ENCODE results near the gene RET. TPM values are rescaled to one million over a fixed set of nuclear protein-coding genes. Genes with fewer than 3 reads are reported as not detected.

RET gene
- total RNA-seq, 1 donor from 2014 or later: 2.2 TPM

GRCh38 chr10:43153901-43154300 lies 77.0 kb downstream of the RET start:
- no peak for DNase-seq (ENCODE audit: low spot score in 2 of 2, unreplicated experiment in 2 of 2)
- Mint-ChIP-seq H3K27ac (peak overlapping the region; percentile 44), H3K4me1 (peaks cover 23% of the 10 kb centered on the region), H3K4me3 (no peak overlapping the region), H3K36me3 (no peaks in the 10 kb centered on the region), H3K9me3 (peaks cover under 1% of the 10 kb centered on the region), H3K27me3 (ENCODE audit: low read depth) (no peaks in the 10 kb centered on the region)
- no peak for TF ChIP-seq CTCF (IDR thresholded peaks at IDR 0.05; ENCODE audit: unreplicated experiment)

- Mint-ChIP-seq H3K36me3 (no peaks in the 10 kb centered on the region), H3K4me1 (peaks cover 23% of the 10 kb centered on the region), H3K27me3 (ENCODE audit: low read depth) (no peaks in the 10 kb centered on the region), H3K9me3 (no peaks in the 10 kb centered on the region), H3K27ac (no peak overlapping the region), H3K4me3 (no peak overlapping the region)
- no peak for TF ChIP-seq CTCF (IDR thresholded peaks at IDR 0.05; ENCODE audit: unreplicated experiment)
- DNase-seq (ENCODE audit: low spot score in 2 of 2, unreplicated experiment in 2 of 2): no peak
Observed at GRCh38 chr10:43155221-43155620, 78.4 kb downstream of the RET start.

- TF ChIP-seq CTCF (IDR thresholded peaks at IDR 0.05; ENCODE audit: unreplicated experiment): no peak
- no peak for DNase-seq (ENCODE audit: low spot score in 2 of 2, unreplicated experiment in 2 of 2)
- Mint-ChIP-seq H3K9me3 (no peaks in the 10 kb centered on the region), H3K4me1 (peaks cover 23% of the 10 kb centered on the region), H3K27me3 (ENCODE audit: low read depth) (no peaks in the 10 kb centered on the region), H3K4me3 (no peak overlapping the region), H3K27ac (no peak overlapping the region), H3K36me3 (peaks cover under 1% of the 10 kb centered on the region)
Observed at GRCh38 chr10:43155741-43156140, 78.9 kb downstream of the RET start.

- peak overlapping the region; percentile 23 for H3K27ac Mint-ChIP-seq
Observed at GRCh38 chr10:43156590-43157341, 79.9 kb downstream of the RET start.

GRCh38 chr10:43158636-43159035 lies 81.8 kb downstream of the RET start:
- DNase-seq (ENCODE audit: low spot score in 2 of 2, unreplicated experiment in 2 of 2): no peak
- TF ChIP-seq CTCF (IDR thresholded peaks at IDR 0.05; ENCODE audit: unreplicated experiment): no peak
- H3K27ac Mint-ChIP-seq: no peak overlapping the region
- peaks cover 15% of the 10 kb centered on the region for H3K36me3 Mint-ChIP-seq
- peaks cover 13% of the 10 kb centered on the region for H3K4me1 Mint-ChIP-seq
- no peaks in the 10 kb centered on the region for H3K9me3 Mint-ChIP-seq
- H3K4me3 Mint-ChIP-seq: no peak overlapping the region
- no peaks in the 10 kb centered on the region for H3K27me3 Mint-ChIP-seq (ENCODE audit: low read depth)

More at GRCh38 chr10:43156590-43157341, 79.9 kb downstream of the RET start:
- Mint-ChIP-seq H3K4me3 (no peak overlapping the region), H3K36me3 (peaks cover 6% of the 10 kb centered on the region), H3K27me3 (ENCODE audit: low read depth) (no peaks in the 10 kb centered on the region), H3K4me1 (peaks cover 19% of the 10 kb centered on the region), H3K9me3 (no peaks in the 10 kb centered on the region)
- DNase-seq (ENCODE audit: low spot score in 2 of 2, unreplicated experiment in 2 of 2): no peak
- TF ChIP-seq CTCF (IDR thresholded peaks at IDR 0.05; ENCODE audit: unreplicated experiment): no peak

Data from mesothelial cell of epicardium (in vitro differentiated cells).